ENCODE results near the gene MAST1. TPM values are rescaled to one million over a fixed set of nuclear protein-coding genes. Genes with fewer than 3 reads are reported as not detected.
"Not testable (repeated sequence)": the region's sequence is repeated elsewhere in the genome, so short reads cannot be mapped to it uniquely, and the experiment has no call there.

MAST1 gene
- total RNA-seq, 6 donors from 2014 or later: 0.17 to 0.89 (median 0.61) TPM; not detected in 3

- peak overlapping the region in 1 of 4 donors; percentile 18 for H3K4me3 ChIP-seq
- TF ChIP-seq EP300 (IDR thresholded peaks at IDR 0.05) (no peak), POLR2A (IDR thresholded peaks at IDR 0.05) (peak in 2 of 4 donors; percentile 26 to 34), CTCF (IDR thresholded peaks at IDR 0.05) (peak; percentile 88 to 98 (median 98)), POLR2AphosphoS5 (IDR thresholded peaks at IDR 0.05) (peak; percentile 6 to 68)
- H3K27me3 ChIP-seq: no peaks in the 10 kb centered on the region
- ATAC-seq (ENCODE audit: low FRiP score in 2 of 2) (peak; percentile 45 to 76), DNase-seq (peak in 1 of 2 donors; percentile 83)
- peaks cover 27 to 42% (median 36%) of the 10 kb centered on the region in 4 donors for H3K4me1 ChIP-seq
- peaks cover 0 to 31% (median 11%) of the 10 kb centered on the region in 4 donors for H3K36me3 ChIP-seq
- peak overlapping the region; percentile 36 to 99 (median 70) for H3K27ac ChIP-seq
- WGBS, 2 donors: 11% methylated on average over 16 to 18 of the region's 18 CpGs
- no peaks in the 10 kb centered on the region for H3K9me3 ChIP-seq
These were observed 41.9 kb upstream of the MAST1 start for GRCh38 chr19:12796146-12797071.

GRCh38 chr19:12797141-12797587 lies 41.2 kb upstream of the MAST1 start:
- no peak for ATAC-seq (ENCODE audit: low FRiP score in 2 of 2)

GRCh38 chr19:12797607-12798006 lies 40.7 kb upstream of the MAST1 start:
- Histone ChIP-seq H3K36me3 (peaks cover 0 to 26% (median 11%) of the 10 kb centered on the region in 4 donors), H3K4me1 (peaks cover 36 to 52% (median 45%) of the 10 kb centered on the region in 4 donors)
- not testable (repeated sequence) for H3K27me3 ChIP-seq; H3K27ac ChIP-seq; DNase-seq; H3K4me3 ChIP-seq; ATAC-seq (ENCODE audit: low FRiP score in 2 of 2); H3K9me3 ChIP-seq
- WGBS, 2 donors: 96 to 97% methylated on average over 7 of the region's 7 CpGs

More at GRCh38 chr19:12797141-12797587, 41.2 kb upstream of the MAST1 start:
- no peak for DNase-seq
- Histone ChIP-seq H3K4me3 (no peak overlapping the region), H3K4me1 (peaks cover 32 to 48% (median 40%) of the 10 kb centered on the region in 4 donors), H3K27me3 (no peaks in the 10 kb centered on the region), H3K9me3 (no peaks in the 10 kb centered on the region), H3K36me3 (peaks cover 0 to 30% (median 11%) of the 10 kb centered on the region in 4 donors), H3K27ac (peak overlapping the region in 1 of 4 donors; percentile 72)
- TF ChIP-seq CTCF (IDR thresholded peaks at IDR 0.05) (no peak), EP300 (IDR thresholded peaks at IDR 0.05) (no peak), POLR2AphosphoS5 (IDR thresholded peaks at IDR 0.05) (no peak), POLR2A (IDR thresholded peaks at IDR 0.05) (no peak)
- WGBS, 2 donors: 87 to 94% methylated on average over 6 of the region's 6 CpGs

DNA sequence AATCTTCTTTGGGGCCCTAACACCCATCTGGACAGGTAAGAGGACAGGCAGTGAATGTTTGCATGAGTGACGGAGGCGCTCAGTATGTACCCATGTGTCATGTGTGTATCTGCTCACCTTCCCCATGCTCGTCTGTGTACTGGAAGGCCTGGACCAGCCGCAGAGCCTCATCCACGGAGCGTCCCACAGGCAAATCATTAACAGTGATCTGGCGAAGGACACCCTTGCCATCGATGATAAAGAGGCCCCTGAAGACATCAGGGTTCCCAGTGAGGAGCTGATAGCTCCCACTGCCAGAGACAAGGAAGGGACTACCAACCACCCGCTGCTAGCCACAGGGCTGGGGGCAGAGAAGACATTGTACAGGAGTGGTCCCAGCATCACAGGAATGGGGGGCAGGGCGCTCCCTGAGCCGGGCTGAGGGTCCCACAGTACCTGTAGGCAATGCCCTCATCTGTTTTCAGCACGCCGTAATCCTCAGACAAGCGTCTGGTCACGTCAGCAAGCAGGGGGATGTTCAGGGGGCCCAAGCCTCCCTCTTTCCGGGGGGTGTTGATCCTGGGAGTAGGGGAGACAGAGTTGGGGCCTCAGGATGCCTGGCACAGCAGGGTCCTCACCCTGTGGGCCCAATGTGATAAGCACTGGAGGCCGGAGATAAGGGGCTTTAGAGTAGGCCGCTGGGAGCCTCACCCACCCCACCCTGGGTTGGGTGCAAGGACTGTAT lies 38.4 kb upstream of the MAST1 start:
- Histone ChIP-seq H3K9me3 (no peaks in the 10 kb centered on the region), H3K27ac (no peak overlapping the region), H3K4me1 (peaks cover 28 to 41% (median 34%) of the 10 kb centered on the region in 4 donors), H3K27me3 (no peaks in the 10 kb centered on the region), H3K4me3 (peak overlapping the region in 1 of 4 donors; percentile 67), H3K36me3 (peaks cover 0 to 20% (median 11%) of the 10 kb centered on the region in 4 donors)
- WGBS, 2 donors: 89 to 95% methylated on average over 18 of the region's 18 CpGs
- TF ChIP-seq CTCF (IDR thresholded peaks at IDR 0.05) (no peak), POLR2A (IDR thresholded peaks at IDR 0.05) (no peak), EP300 (IDR thresholded peaks at IDR 0.05) (no peak), POLR2AphosphoS5 (IDR thresholded peaks at IDR 0.05) (no peak)
- DNase-seq (no peak), ATAC-seq (ENCODE audit: low FRiP score in 2 of 2) (no peak)

GRCh38 chr19:12800466-12800770 lies 37.9 kb upstream of the MAST1 start:
- no peaks in the 10 kb centered on the region for H3K27me3 ChIP-seq
- WGBS, 2 donors: 75 to 100% methylated on average over 1 of the region's 1 CpG
- peaks cover 28 to 37% (median 32%) of the 10 kb centered on the region in 4 donors for H3K4me1 ChIP-seq
- no peak for ATAC-seq (ENCODE audit: low FRiP score in 2 of 2)
- TF ChIP-seq POLR2A (IDR thresholded peaks at IDR 0.05): no peak
- no peak overlapping the region for H3K27ac ChIP-seq
- peaks cover 0 to 20% (median 11%) of the 10 kb centered on the region in 4 donors for H3K36me3 ChIP-seq
- no peaks in the 10 kb centered on the region for H3K9me3 ChIP-seq
- H3K4me3 ChIP-seq: peak overlapping the region in 3 of 4 donors; percentile 67 to 81 (median 71)
- no peak for DNase-seq

Data from upper lobe of left lung (tissue), 6 donors.